ENCODE measurements around the gene LEMD1. TPM values are rescaled to one million over a fixed set of nuclear protein-coding genes. Genes with fewer than 3 reads are reported as not detected.
A peak's percentile ranks its signal among the peaks of the same experiment; 100 is the strongest.

The LEMD1 gene
- total and polyA plus RNA-seq, 5 donors from 2014 or later = not detected

- H3K27ac Mint-ChIP-seq = no peak overlapping the region
- no peaks in the 10 kb centered on the region for H3K36me3 Mint-ChIP-seq
- H3K4me3 Mint-ChIP-seq = peak overlapping the region in 2 of 4 donors; percentile 13 to 49
- Histone ChIP-seq H3K4me3 (ENCODE audit: low read depth, low read length) (no peak overlapping the region), H3K4me1 (ENCODE audit: control insufficient read depth, insufficient read depth, low read length, poor library complexity, severe bottlenecking) (peaks cover 9% of the 10 kb centered on the region), H3K9me3 (ENCODE audit: control insufficient read depth in 2 of 2, low read length in 2 of 2) (no peaks in the 10 kb centered on the region), H3K36me3 (ENCODE audit: control insufficient read depth, insufficient read depth, low read length) (no peaks in the 10 kb centered on the region), H3K27ac (ENCODE audit: insufficient read depth, low read length, poor library complexity, severe bottlenecking) (no peak overlapping the region), H3K27me3 (ENCODE audit: control insufficient read depth, insufficient read depth, low read length) (peaks cover 6% of the 10 kb centered on the region)
- no peak for ATAC-seq (ENCODE audit: low read depth in 2 of 2)
- peaks cover 29% of the 10 kb centered on the region for H3K27me3 Mint-ChIP-seq
- DNase-seq = no peak
- peaks cover 0 to 20% (median 8%) of the 10 kb centered on the region in 4 donors for H3K4me1 Mint-ChIP-seq
- no peaks in the 10 kb centered on the region for H3K9me3 Mint-ChIP-seq
Measured at GRCh38 chr1:205432116-205432515, 10.3 kb upstream of the LEMD1 start.

- peak overlapping the region; percentile 80 to 90 (median 89) for H3K27ac Mint-ChIP-seq
- peak; percentile 10 to 61 (median 54) for DNase-seq
- peaks cover 0 to 20% (median 8%) of the 10 kb centered on the region in 4 donors for H3K4me1 Mint-ChIP-seq
- no peaks in the 10 kb centered on the region for H3K36me3 Mint-ChIP-seq
- no peaks in the 10 kb centered on the region for H3K9me3 Mint-ChIP-seq
- H3K9me3 ChIP-seq (ENCODE audit: control insufficient read depth in 2 of 2, low read length in 2 of 2) = no peaks in the 10 kb centered on the region
- H3K27me3 Mint-ChIP-seq = peaks cover 38% of the 10 kb centered on the region
- ATAC-seq (ENCODE audit: low read depth in 2 of 2) = peak; percentile 52 to 66
- H3K4me3 ChIP-seq (ENCODE audit: low read depth, low read length) = peak overlapping the region; percentile 38
- H3K4me3 Mint-ChIP-seq = peak overlapping the region; percentile 66 to 87 (median 77)
- H3K27ac ChIP-seq (ENCODE audit: insufficient read depth, low read length, poor library complexity, severe bottlenecking) = no peak overlapping the region
- H3K4me1 ChIP-seq (ENCODE audit: control insufficient read depth, insufficient read depth, low read length, poor library complexity, severe bottlenecking) = peaks cover 9% of the 10 kb centered on the region
- H3K36me3 ChIP-seq (ENCODE audit: control insufficient read depth, insufficient read depth, low read length) = no peaks in the 10 kb centered on the region
- peaks cover 4% of the 10 kb centered on the region for H3K27me3 ChIP-seq (ENCODE audit: control insufficient read depth, insufficient read depth, low read length)
Measured at GRCh38 chr1:205430696-205431305, 8.9 kb upstream of the LEMD1 start.

- no peak for DNase-seq
- Mint-ChIP-seq H3K4me3 (peak overlapping the region in 3 of 4 donors; percentile 66 to 87 (median 84)), H3K36me3 (no peaks in the 10 kb centered on the region), H3K27ac (peak overlapping the region; percentile 32 to 90 (median 88)), H3K4me1 (peaks cover 0 to 20% (median 8%) of the 10 kb centered on the region in 4 donors), H3K27me3 (peaks cover 42% of the 10 kb centered on the region), H3K9me3 (no peaks in the 10 kb centered on the region)
- no peak for ATAC-seq (ENCODE audit: low read depth in 2 of 2)
- H3K9me3 ChIP-seq (ENCODE audit: control insufficient read depth in 2 of 2, low read length in 2 of 2) = no peaks in the 10 kb centered on the region
- H3K27me3 ChIP-seq (ENCODE audit: control insufficient read depth, insufficient read depth, low read length) = peaks cover 3% of the 10 kb centered on the region
- no peak overlapping the region for H3K27ac ChIP-seq (ENCODE audit: insufficient read depth, low read length, poor library complexity, severe bottlenecking)
- no peaks in the 10 kb centered on the region for H3K36me3 ChIP-seq (ENCODE audit: control insufficient read depth, insufficient read depth, low read length)
- H3K4me3 ChIP-seq (ENCODE audit: low read depth, low read length) = peak overlapping the region; percentile 38
- peaks cover 9% of the 10 kb centered on the region for H3K4me1 ChIP-seq (ENCODE audit: control insufficient read depth, insufficient read depth, low read length, poor library complexity, severe bottlenecking)
Measured at GRCh38 chr1:205429762-205430695, 8.2 kb upstream of the LEMD1 start.

- peaks cover 64% of the 10 kb centered on the region for H3K27me3 Mint-ChIP-seq
- no peaks in the 10 kb centered on the region for H3K36me3 Mint-ChIP-seq
- Histone ChIP-seq H3K4me3 (ENCODE audit: low read depth, low read length) (no peak overlapping the region), H3K27me3 (ENCODE audit: control insufficient read depth, insufficient read depth, low read length) (peaks cover 22% of the 10 kb centered on the region), H3K36me3 (ENCODE audit: control insufficient read depth, insufficient read depth, low read length) (no peaks in the 10 kb centered on the region), H3K4me1 (ENCODE audit: control insufficient read depth, insufficient read depth, low read length, poor library complexity, severe bottlenecking) (no peaks in the 10 kb centered on the region), H3K9me3 (ENCODE audit: control insufficient read depth in 2 of 2, low read length in 2 of 2) (no peaks in the 10 kb centered on the region), H3K27ac (ENCODE audit: insufficient read depth, low read length, poor library complexity, severe bottlenecking) (no peak overlapping the region)
- no peak overlapping the region for H3K27ac Mint-ChIP-seq
- H3K9me3 Mint-ChIP-seq = peaks cover 0 to 2% (median 0%) of the 10 kb centered on the region in 7 donors
- no peak for DNase-seq
- H3K4me1 Mint-ChIP-seq = peaks cover 0 to 8% (median 0%) of the 10 kb centered on the region in 4 donors
- no peak for ATAC-seq (ENCODE audit: low read depth in 2 of 2)
- H3K4me3 Mint-ChIP-seq = peak overlapping the region in 1 of 4 donors; percentile 56
Measured at GRCh38 chr1:205424901-205425600, 3.2 kb upstream of the LEMD1 start.

GRCh38 chr1:205423814-205424399 lies 2.1 kb upstream of the LEMD1 start:
- Mint-ChIP-seq H3K9me3 (peaks cover 0 to 2% (median 0%) of the 10 kb centered on the region in 7 donors), H3K4me3 (no peak overlapping the region), H3K4me1 (peaks cover 0 to 4% (median 0%) of the 10 kb centered on the region in 4 donors), H3K27ac (no peak overlapping the region), H3K27me3 (peaks cover 74% of the 10 kb centered on the region), H3K36me3 (no peaks in the 10 kb centered on the region)
- DNase-seq (no peak), ATAC-seq (ENCODE audit: low read depth in 2 of 2) (no peak)
- Histone ChIP-seq H3K27ac (ENCODE audit: insufficient read depth, low read length, poor library complexity, severe bottlenecking) (no peak overlapping the region), H3K4me3 (ENCODE audit: low read depth, low read length) (no peak overlapping the region), H3K9me3 (ENCODE audit: control insufficient read depth in 2 of 2, low read length in 2 of 2) (no peaks in the 10 kb centered on the region), H3K36me3 (ENCODE audit: control insufficient read depth, insufficient read depth, low read length) (no peaks in the 10 kb centered on the region), H3K27me3 (ENCODE audit: control insufficient read depth, insufficient read depth, low read length) (peaks cover 22% of the 10 kb centered on the region), H3K4me1 (ENCODE audit: control insufficient read depth, insufficient read depth, low read length, poor library complexity, severe bottlenecking) (no peaks in the 10 kb centered on the region)

GRCh38 chr1:205422993-205423642 lies 1.3 kb upstream of the LEMD1 start:
- no peak overlapping the region for H3K27ac Mint-ChIP-seq
- no peaks in the 10 kb centered on the region for H3K36me3 ChIP-seq (ENCODE audit: control insufficient read depth, insufficient read depth, low read length)
- H3K9me3 Mint-ChIP-seq = peaks cover 0 to 2% (median 0%) of the 10 kb centered on the region in 7 donors
- ATAC-seq (ENCODE audit: low read depth in 2 of 2) = no peak
- no peak overlapping the region for H3K27ac ChIP-seq (ENCODE audit: insufficient read depth, low read length, poor library complexity, severe bottlenecking)
- peaks cover 82% of the 10 kb centered on the region for H3K27me3 Mint-ChIP-seq
- peaks cover 22% of the 10 kb centered on the region for H3K27me3 ChIP-seq (ENCODE audit: control insufficient read depth, insufficient read depth, low read length)
- H3K4me3 Mint-ChIP-seq = no peak overlapping the region
- H3K9me3 ChIP-seq (ENCODE audit: control insufficient read depth in 2 of 2, low read length in 2 of 2) = no peaks in the 10 kb centered on the region
- no peak overlapping the region for H3K4me3 ChIP-seq (ENCODE audit: low read depth, low read length)
- no peaks in the 10 kb centered on the region for H3K36me3 Mint-ChIP-seq
- no peaks in the 10 kb centered on the region for H3K4me1 ChIP-seq (ENCODE audit: control insufficient read depth, insufficient read depth, low read length, poor library complexity, severe bottlenecking)
- DNase-seq = no peak
- no peaks in the 10 kb centered on the region for H3K4me1 Mint-ChIP-seq

GRCh38 chr1:205420938-205421337 lies 918 bp downstream of the LEMD1 start:
- Histone ChIP-seq H3K27me3 (ENCODE audit: control insufficient read depth, insufficient read depth, low read length) (peaks cover 22% of the 10 kb centered on the region), H3K4me1 (ENCODE audit: control insufficient read depth, insufficient read depth, low read length, poor library complexity, severe bottlenecking) (no peaks in the 10 kb centered on the region), H3K27ac (ENCODE audit: insufficient read depth, low read length, poor library complexity, severe bottlenecking) (no peak overlapping the region), H3K36me3 (ENCODE audit: control insufficient read depth, insufficient read depth, low read length) (no peaks in the 10 kb centered on the region), H3K9me3 (ENCODE audit: control insufficient read depth in 2 of 2, low read length in 2 of 2) (no peaks in the 10 kb centered on the region), H3K4me3 (ENCODE audit: low read depth, low read length) (no peak overlapping the region)
- no peak overlapping the region for H3K4me3 Mint-ChIP-seq
- no peak overlapping the region for H3K27ac Mint-ChIP-seq
- H3K27me3 Mint-ChIP-seq = peaks cover 83% of the 10 kb centered on the region
- H3K36me3 Mint-ChIP-seq = no peaks in the 10 kb centered on the region
- ATAC-seq (ENCODE audit: low read depth in 2 of 2) (no peak), DNase-seq (no peak)
- H3K9me3 Mint-ChIP-seq = peaks cover 0 to 2% (median 0%) of the 10 kb centered on the region in 7 donors
- no peaks in the 10 kb centered on the region for H3K4me1 Mint-ChIP-seq

Data from CD4-positive, CD25-positive, alpha-beta regulatory T cell (primary cell).